K562 (cell line): ENCODE results near the gene COPS6. TPM values are rescaled to one million over a fixed set of nuclear protein-coding genes. Genes with fewer than 3 reads are reported as not detected.
A peak's percentile ranks its signal among the peaks of the same experiment; 100 is the strongest.

Experiments used
- BDP1 ChIP-seq: IDR thresholded peaks from 3 replicates; pipeline ENCODE4 v1.6.1; 2011; ENCODE audit not compliant: insufficient read length, insufficient read depth
- GTF2F1 ChIP-seq: IDR thresholded peaks from 2 replicates; pipeline ENCODE4 v1.6.1; 2011; ENCODE audit warnings: low read depth, low read length, improper control_type of control experiment
- HCFC1 ChIP-seq: IDR thresholded peaks from 2 replicates; pipeline ENCODE4 v1.6.1; 2012; ENCODE audit warnings: low read depth, low read length, improper control_type of control experiment
- JUNB ChIP-seq: fragments of 450-650 bp; formaldehyde crosslinking; conservative IDR thresholded peaks from 2 replicates; pipeline ENCODE4 v1.4.0; 2020; ENCODE audit warnings: mild to moderate bottlenecking
- NFE2 ChIP-seq: IDR thresholded peaks from 2 replicates; pipeline ENCODE4 v1.6.1; 2014; ENCODE audit warnings: antibody characterized with exemption, low read depth
- PHF21A ChIP-seq: fragments of 450-650 bp; IDR thresholded peaks from 2 replicates; pipeline ENCODE4 v1.6.1; 2017; ENCODE audit warnings: low read depth, borderline replicate concordance
- POLR2A ChIP-seq: fragments of 450-650 bp; conservative IDR thresholded peaks from 2 replicates; pipeline ENCODE4 v1.6.1; 2016
- TAF15 ChIP-seq: fragments of 200-400 bp; formaldehyde crosslinking; IDR thresholded peaks from 2 replicates; pipeline ENCODE4 v1.6.1; 2017; ENCODE audit warnings: mild to moderate bottlenecking, low read depth, low read length, moderate library complexity
- TBP ChIP-seq: optimal IDR thresholded peaks from 2 replicates; pipeline ENCODE3; 2011; ENCODE audit warnings: low read depth, low read length, improper control_type of control experiment
- U2AF2 ChIP-seq: fragments of 200-400 bp; formaldehyde crosslinking; optimal IDR thresholded peaks from 2 replicates; pipeline ENCODE3; 2017; ENCODE audit warnings: low read depth, mild to moderate bottlenecking, low read length
- ZNF184 ChIP-seq: sonication (generic); formaldehyde crosslinking; IDR thresholded peaks from 2 replicates; pipeline ENCODE4 v1.5.0; 2020; ENCODE audit warnings: missing genetic modification reagents
- ZNF282 ChIP-seq: sonication (generic); formaldehyde crosslinking; IDR thresholded peaks from 2 replicates; pipeline ENCODE4 v1.8.1; 2023; ENCODE audit warnings: missing genetic modification reagents
- polyA plus RNA-seq, 8 experiments: library from polyadenylated mRNA; depleted of rRNA in 4 of 8; stranded (reverse) in 5 of 8; unstranded in 3 of 8; fragments of >200 nt; fragmentation: Nextera tagmentation in 2 of 8; fragmentation: Illumina TruSeq in 1 of 8; extraction: Ambion mirVana in 2 of 8; extraction: Trizol in 1 of 8; gene quantifications; 2 replicates each; pipeline versions ENCODE4 v1.2.1 to v1.2.3, GENCODE V29; 2011 to 2014; ENCODE audit warnings: inconsistent platforms in 1 of 8, missing spikeins in 1 of 8
- total RNA-seq, 7 experiments: library from RNA; depleted of rRNA in 6 of 7; stranded (reverse); fragments of >200 nt in 6 of 7; fragmentation: Illumina TruSeq in 2 of 7; extraction: Trizol in 2 of 7; gene quantifications; 2 replicates each; pipeline versions ENCODE4 v1.2.1 to v1.2.3, GENCODE V29; 2011 to 2021; ENCODE audit warnings: low replicate concordance in 1 of 7
- TF ChIP-seq, protein P1 (sequence below): fragments of 200-800 bp; sonication (Bioruptor generic); IDR thresholded peaks from 2 replicates; pipeline ENCODE4 v1.6.1; 2017; ENCODE audit warnings: missing genetic modification characterization, missing compliant biosample characterization
- TF ChIP-seq, protein P2 (sequence below): fragments of 250-450 bp; sonication (Bioruptor Pico); IDR thresholded peaks from 2 replicates; pipeline ENCODE4 v1.8.0; 2021; ENCODE audit warnings: mild to moderate bottlenecking, moderate library complexity
- TF ChIP-seq, protein P3 (sequence below): sonication (generic); formaldehyde crosslinking; IDR thresholded peaks from 2 replicates; pipeline ENCODE4 v1.8.1; 2023; ENCODE audit warnings: mild to moderate bottlenecking, missing genetic modification reagents
- TF ChIP-seq, protein P4 (sequence below): fragments of 250-450 bp; sonication (Bioruptor Pico); IDR thresholded peaks from 2 replicates; pipeline ENCODE4 v1.8.0; 2021; ENCODE audit warnings: borderline replicate concordance, mild to moderate bottlenecking, moderate library complexity; ENCODE audit not compliant: poor library complexity, severe bottlenecking
- TF ChIP-seq, protein P5 (sequence below): fragments of 250-450 bp; sonication (Bioruptor Pico); IDR thresholded peaks from 2 replicates; pipeline ENCODE4 v1.4.0; 2020; ENCODE audit warnings: mild to moderate bottlenecking, moderate library complexity
- TF ChIP-seq, protein P6 (sequence below): fragments of 450-650 bp; IDR thresholded peaks from 2 replicates; pipeline ENCODE4 v1.7.0; 2016; ENCODE audit warnings: borderline replicate concordance
- TF ChIP-seq, protein P7 (sequence below): fragments of 450-650 bp; formaldehyde crosslinking; IDR thresholded peaks from 2 replicates; pipeline ENCODE4 v1.4.0; 2022; ENCODE audit warnings: missing genetic modification characterization

The COPS6 gene
- total and polyA plus RNA-seq, 9 of the 15 experiments (the other 6 are each of a cell fraction or from before 2014, with no cell fraction given): 63.0 to 331 (median 168) TPM

DNA sequence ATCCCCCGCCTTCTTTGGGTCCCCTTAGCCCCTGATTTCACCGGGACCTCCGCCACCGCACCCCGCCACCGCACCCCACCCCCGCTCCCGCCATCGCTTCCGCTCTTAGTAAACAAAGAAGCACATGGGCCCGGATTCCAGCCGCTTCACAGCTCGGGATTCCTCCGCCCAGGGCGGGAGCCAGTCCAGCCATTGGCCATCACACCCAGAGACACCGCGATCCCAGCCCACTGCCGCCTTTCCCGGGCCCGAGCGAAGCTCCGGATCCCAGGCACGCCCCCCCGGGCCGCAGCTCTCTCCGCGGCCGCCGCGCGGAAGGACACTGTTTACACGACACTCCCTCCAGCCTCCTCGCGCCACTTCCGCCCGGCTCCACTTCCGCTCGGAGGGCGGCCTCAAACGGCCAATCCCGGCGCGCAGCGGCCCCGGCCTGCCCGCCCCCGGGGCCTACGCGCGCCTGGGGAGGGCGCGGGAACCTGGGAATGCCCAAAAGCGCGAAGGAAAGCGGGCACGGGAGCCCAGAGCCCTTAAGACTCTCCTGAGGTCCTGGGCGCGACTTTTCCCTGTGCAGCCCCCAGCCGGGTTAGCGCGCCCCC lies 11.7 kb downstream of the COPS6 start (continued):
- TF ChIP-seq, protein P1, sequence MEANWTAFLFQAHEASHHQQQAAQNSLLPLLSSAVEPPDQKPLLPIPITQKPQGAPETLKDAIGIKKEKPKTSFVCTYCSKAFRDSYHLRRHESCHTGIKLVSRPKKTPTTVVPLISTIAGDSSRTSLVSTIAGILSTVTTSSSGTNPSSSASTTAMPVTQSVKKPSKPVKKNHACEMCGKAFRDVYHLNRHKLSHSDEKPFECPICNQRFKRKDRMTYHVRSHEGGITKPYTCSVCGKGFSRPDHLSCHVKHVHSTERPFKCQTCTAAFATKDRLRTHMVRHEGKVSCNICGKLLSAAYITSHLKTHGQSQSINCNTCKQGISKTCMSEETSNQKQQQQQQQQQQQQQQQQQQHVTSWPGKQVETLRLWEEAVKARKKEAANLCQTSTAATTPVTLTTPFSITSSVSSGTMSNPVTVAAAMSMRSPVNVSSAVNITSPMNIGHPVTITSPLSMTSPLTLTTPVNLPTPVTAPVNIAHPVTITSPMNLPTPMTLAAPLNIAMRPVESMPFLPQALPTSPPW (CRISPR knock-in tag): peak; percentile 84
- no peak for TF ChIP-seq ZNF282 (CRISPR knock-in tag)
- TF ChIP-seq, protein P2, sequence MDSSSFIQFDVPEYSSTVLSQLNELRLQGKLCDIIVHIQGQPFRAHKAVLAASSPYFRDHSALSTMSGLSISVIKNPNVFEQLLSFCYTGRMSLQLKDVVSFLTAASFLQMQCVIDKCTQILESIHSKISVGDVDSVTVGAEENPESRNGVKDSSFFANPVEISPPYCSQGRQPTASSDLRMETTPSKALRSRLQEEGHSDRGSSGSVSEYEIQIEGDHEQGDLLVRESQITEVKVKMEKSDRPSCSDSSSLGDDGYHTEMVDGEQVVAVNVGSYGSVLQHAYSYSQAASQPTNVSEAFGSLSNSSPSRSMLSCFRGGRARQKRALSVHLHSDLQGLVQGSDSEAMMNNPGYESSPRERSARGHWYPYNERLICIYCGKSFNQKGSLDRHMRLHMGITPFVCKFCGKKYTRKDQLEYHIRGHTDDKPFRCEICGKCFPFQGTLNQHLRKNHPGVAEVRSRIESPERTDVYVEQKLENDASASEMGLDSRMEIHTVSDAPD (CRISPR knock-in tag): no peak
- no peak for TF ChIP-seq POLR2A
- TF ChIP-seq NFE2: no peak
- no peak for TF ChIP-seq TBP
- TF ChIP-seq, protein P3, sequence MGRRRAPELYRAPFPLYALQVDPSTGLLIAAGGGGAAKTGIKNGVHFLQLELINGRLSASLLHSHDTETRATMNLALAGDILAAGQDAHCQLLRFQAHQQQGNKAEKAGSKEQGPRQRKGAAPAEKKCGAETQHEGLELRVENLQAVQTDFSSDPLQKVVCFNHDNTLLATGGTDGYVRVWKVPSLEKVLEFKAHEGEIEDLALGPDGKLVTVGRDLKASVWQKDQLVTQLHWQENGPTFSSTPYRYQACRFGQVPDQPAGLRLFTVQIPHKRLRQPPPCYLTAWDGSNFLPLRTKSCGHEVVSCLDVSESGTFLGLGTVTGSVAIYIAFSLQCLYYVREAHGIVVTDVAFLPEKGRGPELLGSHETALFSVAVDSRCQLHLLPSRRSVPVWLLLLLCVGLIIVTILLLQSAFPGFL (CRISPR knock-in tag): no peak
- TF ChIP-seq, protein P4, sequence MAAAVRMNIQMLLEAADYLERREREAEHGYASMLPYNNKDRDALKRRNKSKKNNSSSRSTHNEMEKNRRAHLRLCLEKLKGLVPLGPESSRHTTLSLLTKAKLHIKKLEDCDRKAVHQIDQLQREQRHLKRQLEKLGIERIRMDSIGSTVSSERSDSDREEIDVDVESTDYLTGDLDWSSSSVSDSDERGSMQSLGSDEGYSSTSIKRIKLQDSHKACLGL (CRISPR knock-in tag): peak; percentile 91
- TF ChIP-seq PHF21A: peak; percentile 77; the same call in 1 of the 2 replicates
- TF ChIP-seq TAF15: no peak
- TF ChIP-seq, protein P5, sequence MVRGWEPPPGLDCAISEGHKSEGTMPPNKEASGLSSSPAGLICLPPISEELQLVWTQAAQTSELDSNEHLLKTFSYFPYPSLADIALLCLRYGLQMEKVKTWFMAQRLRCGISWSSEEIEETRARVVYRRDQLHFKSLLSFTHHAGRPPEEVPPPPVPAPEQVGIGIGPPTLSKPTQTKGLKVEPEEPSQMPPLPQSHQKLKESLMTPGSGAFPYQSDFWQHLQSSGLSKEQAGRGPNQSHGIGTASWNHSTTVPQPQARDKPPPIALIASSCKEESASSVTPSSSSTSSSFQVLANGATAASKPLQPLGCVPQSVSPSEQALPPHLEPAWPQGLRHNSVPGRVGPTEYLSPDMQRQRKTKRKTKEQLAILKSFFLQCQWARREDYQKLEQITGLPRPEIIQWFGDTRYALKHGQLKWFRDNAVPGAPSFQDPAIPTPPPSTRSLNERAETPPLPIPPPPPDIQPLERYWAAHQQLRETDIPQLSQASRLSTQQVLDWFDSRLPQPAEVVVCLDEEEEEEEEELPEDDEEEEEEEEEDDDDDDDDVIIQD: no peak
- TF ChIP-seq GTF2F1: no peak
- TF ChIP-seq JUNB: no peak
- peak; percentile 71 for TF ChIP-seq HCFC1
- no peak for TF ChIP-seq BDP1
- TF ChIP-seq U2AF2: no peak
- TF ChIP-seq, protein P6, sequence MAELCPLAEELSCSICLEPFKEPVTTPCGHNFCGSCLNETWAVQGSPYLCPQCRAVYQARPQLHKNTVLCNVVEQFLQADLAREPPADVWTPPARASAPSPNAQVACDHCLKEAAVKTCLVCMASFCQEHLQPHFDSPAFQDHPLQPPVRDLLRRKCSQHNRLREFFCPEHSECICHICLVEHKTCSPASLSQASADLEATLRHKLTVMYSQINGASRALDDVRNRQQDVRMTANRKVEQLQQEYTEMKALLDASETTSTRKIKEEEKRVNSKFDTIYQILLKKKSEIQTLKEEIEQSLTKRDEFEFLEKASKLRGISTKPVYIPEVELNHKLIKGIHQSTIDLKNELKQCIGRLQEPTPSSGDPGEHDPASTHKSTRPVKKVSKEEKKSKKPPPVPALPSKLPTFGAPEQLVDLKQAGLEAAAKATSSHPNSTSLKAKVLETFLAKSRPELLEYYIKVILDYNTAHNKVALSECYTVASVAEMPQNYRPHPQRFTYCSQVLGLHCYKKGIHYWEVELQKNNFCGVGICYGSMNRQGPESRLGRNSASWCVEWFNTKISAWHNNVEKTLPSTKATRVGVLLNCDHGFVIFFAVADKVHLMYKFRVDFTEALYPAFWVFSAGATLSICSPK: no peak
- TF ChIP-seq, protein P7, sequence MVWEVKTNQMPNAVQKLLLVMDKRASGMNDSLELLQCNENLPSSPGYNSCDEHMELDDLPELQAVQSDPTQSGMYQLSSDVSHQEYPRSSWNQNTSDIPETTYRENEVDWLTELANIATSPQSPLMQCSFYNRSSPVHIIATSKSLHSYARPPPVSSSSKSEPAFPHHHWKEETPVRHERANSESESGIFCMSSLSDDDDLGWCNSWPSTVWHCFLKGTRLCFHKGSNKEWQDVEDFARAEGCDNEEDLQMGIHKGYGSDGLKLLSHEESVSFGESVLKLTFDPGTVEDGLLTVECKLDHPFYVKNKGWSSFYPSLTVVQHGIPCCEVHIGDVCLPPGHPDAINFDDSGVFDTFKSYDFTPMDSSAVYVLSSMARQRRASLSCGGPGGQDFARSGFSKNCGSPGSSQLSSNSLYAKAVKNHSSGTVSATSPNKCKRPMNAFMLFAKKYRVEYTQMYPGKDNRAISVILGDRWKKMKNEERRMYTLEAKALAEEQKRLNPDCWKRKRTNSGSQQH (CRISPR knock-in tag): peak; percentile 74; the same call in 1 of the 2 replicates
- TF ChIP-seq ZNF184 (CRISPR knock-in tag): no peak
